AG10803 (cell line): ENCODE results near the gene FREM1.

Experiments
- DNase-seq: peaks from one replicate; pipeline ENCODE4 v3.0.0; 2010; ENCODE audit warnings: low read depth
- H3K4me3 ChIP-seq: 2 replicates; pipeline ENCODE4 v1.5.1; 2011; ENCODE audit warnings: mild to moderate bottlenecking, low read length, control low read depth
- CTCF ChIP-seq: conservative IDR thresholded peaks from 2 replicates; pipeline ENCODE4 v1.5.1; 2011; ENCODE audit warnings: mild to moderate bottlenecking, low read length, control low read depth, inconsistent platforms

FREM1 gene

GRCh38 chr9:14741369-14741768 is 168.9 kb downstream of the FREM1 start:
- no peak overlapping the region for H3K4me3 ChIP-seq
- DNase-seq, result no peak
- TF ChIP-seq CTCF, result no peak

- no peak for DNase-seq
- TF ChIP-seq CTCF, result no peak
- no peak overlapping the region for H3K4me3 ChIP-seq
Observed at GRCh38 chr9:14733133-14733532, 177.1 kb downstream of the FREM1 start.

GRCh38 chr9:14731294-14731981 is 178.8 kb downstream of the FREM1 start:
- TF ChIP-seq CTCF, result no peak
- no peak for DNase-seq
- H3K4me3 ChIP-seq, result no peak overlapping the region

GRCh38 chr9:14730461-14730898 is 179.7 kb downstream of the FREM1 start:
- TF ChIP-seq CTCF, result no peak
- DNase-seq, result peak; percentile 1
- no peak overlapping the region for H3K4me3 ChIP-seq

GRCh38 chr9:14723301-14723700 is 186.9 kb downstream of the FREM1 start:
- H3K4me3 ChIP-seq, result no peak overlapping the region
- TF ChIP-seq CTCF, result no peak
- DNase-seq, result no peak

GRCh38 chr9:14722391-14723035 is 187.7 kb downstream of the FREM1 start, which contains the start of gene CER1:
Gene CER1 (minus strand): TSS chr9:14722733. CDS start chr9:14722672, 61 bp downstream.
- no peak within 1 kb of the TSS for H3K4me3 ChIP-seq
- no peak for DNase-seq
- TF ChIP-seq CTCF, result no peak

- DNase-seq, result no peak
- no peak for TF ChIP-seq CTCF
- no peak overlapping the region for H3K4me3 ChIP-seq
Observed at GRCh38 chr9:14719231-14719923, 190.9 kb downstream of the FREM1 start.
